Peyer's patch (tissue), 4 donors: Measurements from ENCODE around the gene PON3. TPM values are rescaled to one million over a fixed set of nuclear protein-coding genes. Genes with fewer than 3 reads are reported as not detected.

Experiments
- DNase-seq, 3 donors: peaks; one replicate each; pipeline ENCODE4 v3.0.0-alpha.2; 2017 to 2019
- H3K27ac ChIP-seq, 4 donors: fragments of 200-600 bp; sonication (generic); one replicate each; pipeline ENCODE4 v1.5.1; 2016 to 2019
- H3K27me3 ChIP-seq, 2 donors: fragments of 200-600 bp; sonication (generic); one replicate each; pipeline ENCODE4 v1.5.1; 2019
- H3K36me3 ChIP-seq, 3 donors: fragments of 200-600 bp; sonication (generic); one replicate each; pipeline ENCODE4 v1.5.1; 2016 to 2019
- H3K4me1 ChIP-seq, 4 donors: fragments of 200-600 bp; sonication (generic); one replicate each; pipeline ENCODE4 v1.5.1; 2016 to 2019
- H3K4me3 ChIP-seq, 4 donors: fragments of 200-600 bp; sonication (generic); 1 replicate in 3 of 4; 2 replicates in 1 of 4; pipeline ENCODE4 v1.5.1; 2016 to 2019; ENCODE audit warnings: mild to moderate bottlenecking in 1 of 4
- H3K9me3 ChIP-seq, 4 donors: fragments of 200-600 bp; sonication (generic); one replicate each; pipeline ENCODE4 v1.5.1; 2016 to 2019; ENCODE audit warnings: mild to moderate bottlenecking in 1 of 4
- POLR2A ChIP-seq, 2 donors: fragments of 450-650 bp; IDR thresholded peaks; one replicate each; pipeline ENCODE4 v1.5.1; 2017; ENCODE audit warnings: antibody characterized with exemption in 2 of 2, mild to moderate bottlenecking in 2 of 2, moderate library complexity in 2 of 2
- total RNA-seq, 4 donors: library from RNA; depleted of rRNA; stranded (reverse); fragments of >200 nt; gene quantifications; one replicate each; pipeline ENCODE4 v1.1.0, GENCODE V29; 2016
- TF ChIP-seq, protein P1 (sequence below), 6 experiments: fragments of 450-650 bp in 4 of 6; fragments of 200-600 bp in 2 of 6; sonication (generic) in 1 of 6; IDR thresholded peaks; one replicate each; pipeline ENCODE4 v1.5.1; 2017 to 2019; ENCODE audit warnings: antibody characterized with exemption in 6 of 6, mild to moderate bottlenecking in 3 of 6, moderate library complexity in 1 of 6

Gene PON3
- total RNA-seq, 4 donors from 2014 or later, result 2.9 to 9.1 (median 5.5) TPM; not detected in 1

DNA sequence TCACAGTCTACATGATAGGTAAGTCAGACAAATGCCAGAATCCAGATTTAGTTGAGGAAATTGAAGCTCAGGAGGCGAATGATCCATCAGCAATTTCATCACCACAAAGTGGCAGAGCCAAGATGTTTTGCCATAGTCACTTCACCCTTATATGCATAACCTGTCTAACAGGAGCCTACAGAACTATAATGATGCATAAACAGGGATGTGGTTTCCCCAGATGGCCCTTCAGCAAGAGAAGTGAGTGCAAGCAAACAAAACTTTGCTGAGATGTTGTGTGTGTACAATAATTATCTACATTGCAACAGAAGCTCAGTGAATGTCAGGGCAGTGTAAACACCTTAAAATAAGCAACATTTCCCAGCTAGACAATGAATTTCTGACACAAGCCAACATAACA lies 28.6 kb downstream of the PON3 start:
- Histone ChIP-seq H3K4me1 (no peaks in the 10 kb centered on the region), H3K9me3 (no peaks in the 10 kb centered on the region), H3K27ac (no peak overlapping the region), H3K4me3 (no peak overlapping the region), H3K36me3 (no peaks in the 10 kb centered on the region), H3K27me3 (no peaks in the 10 kb centered on the region)
- TF ChIP-seq, protein P1, sequence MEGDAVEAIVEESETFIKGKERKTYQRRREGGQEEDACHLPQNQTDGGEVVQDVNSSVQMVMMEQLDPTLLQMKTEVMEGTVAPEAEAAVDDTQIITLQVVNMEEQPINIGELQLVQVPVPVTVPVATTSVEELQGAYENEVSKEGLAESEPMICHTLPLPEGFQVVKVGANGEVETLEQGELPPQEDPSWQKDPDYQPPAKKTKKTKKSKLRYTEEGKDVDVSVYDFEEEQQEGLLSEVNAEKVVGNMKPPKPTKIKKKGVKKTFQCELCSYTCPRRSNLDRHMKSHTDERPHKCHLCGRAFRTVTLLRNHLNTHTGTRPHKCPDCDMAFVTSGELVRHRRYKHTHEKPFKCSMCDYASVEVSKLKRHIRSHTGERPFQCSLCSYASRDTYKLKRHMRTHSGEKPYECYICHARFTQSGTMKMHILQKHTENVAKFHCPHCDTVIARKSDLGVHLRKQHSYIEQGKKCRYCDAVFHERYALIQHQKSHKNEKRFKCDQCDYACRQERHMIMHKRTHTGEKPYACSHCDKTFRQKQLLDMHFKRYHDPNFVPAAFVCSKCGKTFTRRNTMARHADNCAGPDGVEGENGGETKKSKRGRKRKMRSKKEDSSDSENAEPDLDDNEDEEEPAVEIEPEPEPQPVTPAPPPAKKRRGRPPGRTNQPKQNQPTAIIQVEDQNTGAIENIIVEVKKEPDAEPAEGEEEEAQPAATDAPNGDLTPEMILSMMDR (IDR thresholded peaks at IDR 0.05), result no peak
- TF ChIP-seq POLR2A (IDR thresholded peaks at IDR 0.05), result no peak
- no peak for DNase-seq

DNA sequence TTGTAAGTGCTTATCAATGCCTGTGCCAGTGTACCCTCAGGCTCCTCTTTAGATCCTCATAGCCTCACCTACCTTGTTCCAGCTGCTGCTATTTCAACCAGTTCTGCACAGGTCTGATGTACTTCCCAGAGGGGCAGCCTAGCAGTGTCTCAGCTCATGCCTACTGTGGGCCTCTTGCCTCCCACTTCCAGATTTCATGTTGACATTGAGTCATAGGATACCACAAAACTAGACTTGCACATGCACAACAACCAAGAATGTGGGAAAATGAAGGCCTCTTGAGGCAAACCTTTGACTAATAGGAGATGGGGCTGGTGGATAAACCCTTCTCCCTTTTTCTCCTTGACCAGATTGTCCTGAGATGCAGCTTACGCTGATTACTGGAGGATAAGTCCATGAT lies 31.0 kb downstream of the PON3 start:
- Histone ChIP-seq H3K4me3 (no peak overlapping the region), H3K4me1 (no peaks in the 10 kb centered on the region), H3K9me3 (no peaks in the 10 kb centered on the region), H3K36me3 (no peaks in the 10 kb centered on the region), H3K27me3 (no peaks in the 10 kb centered on the region), H3K27ac (no peak overlapping the region)
- TF ChIP-seq, protein P1 (IDR thresholded peaks at IDR 0.05), result no peak
- TF ChIP-seq POLR2A (IDR thresholded peaks at IDR 0.05), result no peak
- DNase-seq, result no peak

DNA sequence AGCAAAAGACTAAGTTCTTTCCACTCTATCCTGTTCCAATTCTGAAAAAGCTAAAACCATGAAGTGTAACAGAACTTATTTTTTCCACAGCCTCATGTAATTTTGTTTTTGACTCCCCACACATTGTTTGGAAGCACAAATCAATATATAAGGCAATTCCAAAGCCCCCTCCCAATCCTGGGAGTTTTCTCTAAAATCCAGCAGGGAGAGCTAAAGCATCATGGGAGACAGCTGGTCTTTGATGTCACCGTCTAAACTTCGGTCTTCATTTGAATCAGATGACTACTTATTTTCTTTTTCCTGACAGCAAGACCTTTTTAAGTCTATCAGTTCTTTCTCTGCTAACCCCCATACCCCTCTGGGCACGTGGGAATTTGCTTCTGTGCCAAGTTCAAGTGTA lies 38.6 kb downstream of the PON3 start:
- no peak for DNase-seq
- peaks cover 0 to 4% (median 0%) of the 10 kb centered on the region in 4 donors for H3K9me3 ChIP-seq
- no peak overlapping the region for H3K27ac ChIP-seq
- H3K4me1 ChIP-seq, result no peaks in the 10 kb centered on the region
- TF ChIP-seq, protein P1 (IDR thresholded peaks at IDR 0.05), result peak in 2 of 6 experiments; percentile 3 to 23
- TF ChIP-seq POLR2A (IDR thresholded peaks at IDR 0.05), result no peak
- no peaks in the 10 kb centered on the region for H3K27me3 ChIP-seq
- no peak overlapping the region for H3K4me3 ChIP-seq
- no peaks in the 10 kb centered on the region for H3K36me3 ChIP-seq

DNA sequence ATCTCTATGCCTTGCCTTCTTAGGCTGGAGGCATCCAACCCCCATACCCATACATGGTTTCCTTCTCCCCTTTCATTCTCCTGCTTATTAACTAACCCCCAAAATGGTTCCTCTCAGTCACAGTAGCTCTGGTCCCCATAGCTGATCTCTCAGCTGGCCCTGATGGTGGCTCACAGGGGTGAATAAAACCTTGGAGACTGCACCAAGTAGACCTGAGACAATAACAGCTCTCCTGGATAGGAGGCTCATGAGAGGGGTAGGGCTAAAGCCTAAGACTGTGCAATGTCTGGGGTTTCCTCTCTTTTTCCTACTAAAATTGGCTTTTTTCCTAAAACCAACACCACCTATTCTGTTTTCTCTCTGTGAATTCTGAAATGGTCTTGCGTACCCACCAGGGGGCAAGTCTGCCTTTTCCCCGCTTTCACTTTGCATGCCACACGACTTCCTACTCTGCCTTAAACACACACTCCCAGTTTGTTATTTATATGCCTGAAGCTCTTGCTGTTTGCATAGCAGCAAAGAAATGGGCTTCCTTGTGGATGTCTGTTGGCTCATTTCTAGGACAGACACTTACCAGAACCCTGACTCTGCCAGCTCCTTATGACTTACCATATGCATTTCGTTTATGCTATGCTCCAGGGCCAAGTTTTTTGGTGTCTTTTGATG lies 53.4 kb downstream of the PON3 start:
- Histone ChIP-seq H3K4me1 (no peaks in the 10 kb centered on the region), H3K9me3 (no peaks in the 10 kb centered on the region), H3K36me3 (no peaks in the 10 kb centered on the region), H3K4me3 (no peak overlapping the region), H3K27me3 (no peaks in the 10 kb centered on the region), H3K27ac (no peak overlapping the region)
- no peak for TF ChIP-seq POLR2A (IDR thresholded peaks at IDR 0.05)
- TF ChIP-seq, protein P1 (IDR thresholded peaks at IDR 0.05), result no peak
- DNase-seq, result no peak

DNA sequence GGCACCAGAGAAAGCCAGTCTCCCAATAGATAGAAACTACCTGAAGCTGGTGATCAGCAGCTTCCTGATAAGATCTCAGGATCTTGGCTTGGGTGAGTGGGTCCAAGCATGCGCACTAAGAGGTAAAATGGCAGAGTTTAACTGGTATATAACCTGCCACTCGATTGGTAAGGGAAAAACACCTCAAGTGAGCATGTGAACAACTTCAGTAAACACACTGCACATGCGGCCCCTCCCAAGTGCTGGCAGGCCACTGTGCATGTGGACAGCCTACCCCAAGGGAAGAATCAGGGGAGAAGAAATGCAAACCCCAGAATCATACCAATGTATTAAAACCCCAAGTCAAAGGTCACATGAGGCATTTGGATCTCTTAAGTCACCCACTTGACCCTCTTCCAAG lies 54.1 kb downstream of the PON3 start:
- DNase-seq, result no peak
- no peak for TF ChIP-seq POLR2A (IDR thresholded peaks at IDR 0.05)
- TF ChIP-seq, protein P1 (IDR thresholded peaks at IDR 0.05), result no peak
- Histone ChIP-seq H3K9me3 (no peaks in the 10 kb centered on the region), H3K36me3 (no peaks in the 10 kb centered on the region), H3K4me1 (no peaks in the 10 kb centered on the region), H3K4me3 (no peak overlapping the region), H3K27me3 (no peaks in the 10 kb centered on the region), H3K27ac (no peak overlapping the region)
